HG03064 (cell line): Measurements from ENCODE around the gene VSIR.

ENCODE experiments used
- ATAC-seq: cut with Tn5 transposase; IDR thresholded peaks from one replicate; pipeline ENCODE4 v1.9.1; 2021; ENCODE audit warnings: low read depth; ENCODE audit not compliant: unreplicated experiment

Gene VSIR

DNA sequence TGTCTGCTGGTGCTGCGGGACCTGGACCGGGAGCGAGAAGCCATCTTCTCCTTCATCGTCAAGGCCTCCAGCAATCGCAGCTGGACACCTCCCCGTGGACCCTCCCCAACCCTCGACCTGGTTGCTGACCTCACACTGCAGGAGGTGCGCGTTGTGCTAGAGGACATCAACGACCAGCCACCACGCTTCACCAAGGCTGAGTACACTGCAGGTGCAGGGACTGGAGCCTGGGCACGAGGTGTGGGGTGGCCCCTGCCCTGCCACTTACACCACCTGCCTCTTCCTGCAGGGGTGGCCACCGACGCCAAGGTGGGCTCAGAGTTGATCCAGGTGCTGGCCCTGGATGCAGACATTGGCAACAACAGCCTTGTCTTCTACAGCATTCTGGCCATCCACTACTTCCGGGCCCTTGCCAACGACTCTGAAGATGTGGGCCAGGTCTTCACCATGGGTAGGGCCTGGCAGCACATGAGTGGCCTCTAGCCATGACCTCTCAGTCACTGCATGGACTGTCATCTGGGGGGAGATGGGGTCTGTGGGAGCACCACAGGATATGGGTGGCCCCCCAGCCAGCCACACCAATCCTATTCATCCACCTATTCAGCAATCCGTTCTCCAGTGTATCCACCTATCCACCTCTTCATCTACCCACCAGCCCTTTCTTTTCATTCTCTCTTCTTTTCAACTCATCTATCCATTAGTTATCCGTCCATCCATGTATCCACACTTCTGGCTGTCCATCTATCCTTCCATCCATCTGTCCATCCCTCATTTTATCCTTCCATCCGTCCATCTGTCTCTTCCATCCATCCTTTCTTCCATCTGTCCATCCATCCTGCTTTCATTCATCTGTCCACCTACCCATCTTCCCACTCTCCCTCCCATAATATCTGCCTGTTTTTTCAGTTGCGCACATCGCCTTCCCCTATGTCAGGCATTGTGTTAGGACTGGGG is 34.5 kb upstream of the VSIR start:
- no peak for ATAC-seq

GRCh38 chr10:71806704-71807556 is 33.6 kb upstream of the VSIR start:
- ATAC-seq: no peak

GRCh38 chr10:71805776-71806703 is 32.7 kb upstream of the VSIR start:
- ATAC-seq: no peak

GRCh38 chr10:71804077-71804476 is 30.8 kb upstream of the VSIR start:
- ATAC-seq: no peak

DNA sequence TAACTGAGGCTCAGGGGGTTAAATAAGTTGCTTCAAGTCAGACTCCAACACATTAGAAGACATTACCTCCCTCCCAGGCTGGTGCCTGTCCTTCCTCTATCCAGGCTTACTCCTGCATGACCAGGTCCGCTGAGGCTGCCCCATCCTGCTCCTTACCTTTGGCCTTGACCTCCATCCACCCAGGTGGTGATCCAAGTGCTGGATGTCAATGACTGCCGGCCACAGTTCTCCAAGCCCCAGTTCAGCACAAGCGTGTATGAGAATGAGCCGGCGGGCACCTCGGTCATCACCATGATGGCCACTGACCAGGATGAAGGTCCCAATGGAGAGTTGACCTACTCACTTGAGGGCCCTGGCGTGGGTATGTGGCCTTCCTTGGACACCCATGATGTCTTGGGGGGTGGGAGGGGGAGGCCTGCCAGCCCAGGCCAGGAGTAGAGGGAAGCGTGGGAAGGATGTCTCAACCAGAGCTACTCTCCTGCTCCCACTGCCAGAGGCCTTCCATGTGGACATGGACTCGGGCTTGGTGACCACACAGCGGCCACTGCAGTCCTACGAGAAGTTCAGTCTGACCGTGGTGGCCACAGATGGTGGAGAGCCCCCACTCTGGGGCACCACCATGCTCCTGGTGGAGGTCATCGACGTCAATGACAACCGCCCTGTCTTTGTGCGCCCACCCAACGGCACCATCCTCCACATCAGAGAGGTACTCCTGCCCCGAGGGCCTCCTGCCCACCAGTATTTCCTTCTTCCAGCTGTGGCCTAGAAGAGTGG is 29.6 kb upstream of the VSIR start:
- ATAC-seq: no peak

DNA sequence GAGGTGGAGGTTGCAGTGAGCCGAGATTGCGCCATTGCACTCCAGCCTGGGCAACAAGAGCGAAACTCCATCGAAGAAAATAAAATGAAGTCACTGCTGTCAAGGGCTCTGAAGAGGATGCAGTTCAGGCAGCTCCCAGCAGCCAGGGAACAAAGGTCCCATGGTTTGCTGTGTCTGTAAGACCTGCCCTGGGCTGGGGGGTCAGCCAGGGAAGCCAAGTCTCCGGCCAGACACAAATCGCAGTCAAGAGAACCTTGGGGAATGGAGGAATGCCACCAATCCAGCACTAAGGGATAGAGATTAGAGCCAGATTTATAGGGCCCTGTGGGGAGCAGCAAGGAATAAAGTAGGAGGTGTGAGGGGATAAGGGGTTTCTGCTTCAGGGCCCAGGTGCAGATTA is 28.9 kb upstream of the VSIR start:
- no peak for ATAC-seq

GRCh38 chr10:71801361-71801760 is 28.0 kb upstream of the VSIR start:
- ATAC-seq: no peak

DNA sequence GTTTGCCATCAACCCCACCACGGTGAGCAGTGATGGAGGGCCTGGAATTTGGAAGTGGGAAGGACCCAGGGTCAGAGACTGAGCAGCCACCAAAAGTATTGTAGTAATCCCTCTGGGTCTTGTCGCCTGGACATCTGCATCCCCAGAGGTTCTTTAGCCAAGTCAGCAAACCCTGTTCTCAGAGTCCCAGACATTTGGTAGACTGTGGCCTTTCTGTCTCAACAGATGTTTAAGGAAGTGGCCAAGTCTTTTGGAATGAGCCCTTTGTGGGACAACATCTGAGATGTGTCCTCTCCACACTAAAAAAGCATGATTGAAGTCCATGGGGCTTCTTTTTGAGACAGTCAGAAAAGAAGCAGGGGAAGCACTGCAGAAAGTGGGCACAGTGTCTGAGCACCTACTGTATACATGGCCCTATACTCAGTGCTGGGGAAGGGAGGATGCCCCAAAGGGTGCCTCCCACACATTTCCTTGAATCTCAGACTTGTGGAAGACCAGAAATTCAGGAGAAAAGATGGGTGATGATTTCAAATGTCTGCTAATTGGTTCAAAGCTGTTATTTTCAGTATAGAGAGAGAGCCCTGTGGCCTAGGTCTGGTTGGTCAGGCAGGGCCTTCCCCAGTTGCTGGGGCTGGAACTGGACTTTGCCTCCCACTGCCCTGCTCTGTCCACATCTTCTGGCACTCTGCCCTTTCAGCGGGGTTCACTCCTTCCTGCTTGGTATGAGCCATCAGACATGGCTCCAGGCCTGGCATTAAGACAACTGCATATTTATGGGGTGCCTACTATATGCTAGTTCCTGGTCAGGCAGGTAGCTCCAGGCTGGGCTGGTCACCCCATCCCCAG is 26.5 kb upstream of the VSIR start:
- no peak for ATAC-seq

GRCh38 chr10:71799112-71799511 is 25.8 kb upstream of the VSIR start:
- no peak for ATAC-seq

GRCh38 chr10:71798308-71798624 is 24.9 kb upstream of the VSIR start:
- no peak for ATAC-seq

- no peak for ATAC-seq
Observed at GRCh38 chr10:71797533-71798307, 24.4 kb upstream of the VSIR start.

- ATAC-seq: no peak
Observed at GRCh38 chr10:71796749-71797405, 23.6 kb upstream of the VSIR start.

GRCh38 chr10:71795248-71795647 is 21.9 kb upstream of the VSIR start:
- ATAC-seq: no peak

GRCh38 chr10:71790749-71791440 is 17.6 kb upstream of the VSIR start:
- ATAC-seq: no peak

GRCh38 chr10:71789871-71790270 is 16.6 kb upstream of the VSIR start:
- no peak for ATAC-seq

GRCh38 chr10:71788954-71789353 is 15.6 kb upstream of the VSIR start:
- no peak for ATAC-seq

DNA sequence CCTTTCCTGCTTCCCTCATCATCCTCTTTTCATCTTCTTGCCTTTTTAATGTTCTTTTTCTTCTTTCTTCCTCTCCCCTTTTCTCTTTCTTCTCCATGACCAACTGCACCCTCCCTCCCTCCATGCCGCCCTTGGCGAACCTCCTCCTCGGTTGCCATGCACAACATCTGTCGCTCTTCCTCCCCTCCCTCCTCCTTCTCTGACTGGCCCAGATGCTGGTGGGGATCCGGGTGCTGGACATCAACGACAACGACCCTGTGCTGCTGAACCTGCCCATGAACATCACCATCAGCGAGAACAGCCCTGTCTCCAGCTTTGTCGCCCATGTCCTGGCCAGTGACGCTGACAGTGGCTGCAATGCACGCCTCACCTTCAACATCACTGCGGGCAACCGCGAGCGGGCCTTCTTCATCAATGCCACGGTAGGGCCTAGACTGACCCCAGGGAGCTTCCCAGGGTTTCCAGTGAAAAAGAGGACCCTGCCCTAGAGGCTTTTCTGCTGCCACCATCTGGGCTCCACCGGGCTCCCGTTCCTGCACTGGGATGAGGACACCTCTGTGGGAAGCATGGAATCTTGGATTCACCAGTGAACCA is 11.5 kb upstream of the VSIR start:
- ATAC-seq: no peak
